OCI-LY7 (cell line): ENCODE results near the gene PLEKHG4. TPM values are rescaled to one million over a fixed set of nuclear protein-coding genes. Genes with fewer than 3 reads are reported as not detected.

Experiments used
- BruUV-seq: library from RNA; stranded (reverse); fragments of 400-500 nt; replicated peaks from 2 replicates; lab custom pipeline; 2021; lab: Mats Ljungman, UMichigan
- CTCF ChIA-PET: fragments of 300-600 bp; sonication (Branson Sonifier 250); formaldehyde crosslinking; loops from one replicate; lab custom pipeline; 2022; ENCODE audit warnings: antibody characterized with exemption; ENCODE audit not compliant: unreplicated experiment; lab: Charles Lee
- POLR2A ChIA-PET: fragments of 300-600 bp; sonication (Branson Sonifier 250); formaldehyde crosslinking; loops from one replicate; lab custom pipeline; 2022; ENCODE audit warnings: antibody characterized with exemption; lab: Charles Lee
- DNase-seq: peaks from one replicate; pipeline ENCODE4 v3.0.0-alpha.2; 2015; ENCODE audit warnings: low spot score
- H2AFZ ChIP-seq: fragments of 200-600 bp; sonication (generic), shearing (Covaris generic); 2 replicates; pipeline ENCODE4 v1.6.1; 2014; ENCODE audit warnings: mild to moderate bottlenecking, antibody characterized with exemption, low read length, moderate library complexity
- H3K27ac ChIP-seq: fragments of 200-600 bp; sonication (generic); 2 replicates; pipeline ENCODE4 v1.5.1; 2014; ENCODE audit warnings: mixed run types, low read depth, mild to moderate bottlenecking, moderate library complexity, low read length, inconsistent platforms; ENCODE audit not compliant: poor library complexity, severe bottlenecking
- H3K36me3 ChIP-seq: fragments of 200-600 bp; sonication (generic); 2 replicates; pipeline ENCODE4 v1.6.1; 2014; ENCODE audit warnings: mild to moderate bottlenecking, antibody characterized with exemption, low read length, moderate library complexity, mixed read lengths; ENCODE audit not compliant: insufficient read depth
- H3K4me1 ChIP-seq: fragments of 200-600 bp; sonication (generic); 2 replicates; pipeline ENCODE4 v1.5.1; 2014; ENCODE audit warnings: mild to moderate bottlenecking, low read length; ENCODE audit not compliant: insufficient read depth, poor library complexity, severe bottlenecking
- H3K4me2 ChIP-seq: fragments of 200-600 bp; sonication (generic); 2 replicates; pipeline ENCODE4 v1.6.1; 2014; ENCODE audit warnings: mild to moderate bottlenecking, low read length
- H3K4me3 ChIP-seq: fragments of 200-600 bp; sonication (generic); 2 replicates; pipeline ENCODE4 v1.5.1; 2014; ENCODE audit warnings: mild to moderate bottlenecking, low read depth, low read length; ENCODE audit not compliant: poor library complexity, severe bottlenecking
- H3K79me2 ChIP-seq: fragments of 200-600 bp; sonication (generic); 2 replicates; pipeline ENCODE4 v1.6.1; 2016; ENCODE audit warnings: low read depth, mild to moderate bottlenecking, low read length, moderate library complexity, mixed read lengths; ENCODE audit not compliant: insufficient read depth
- H3K9me2 ChIP-seq: fragments of 200-600 bp; sonication (generic); 2 replicates; pipeline ENCODE4 v1.6.1; 2016; ENCODE audit warnings: mild to moderate bottlenecking, low read length, mixed read lengths; ENCODE audit not compliant: insufficient read depth
- H3K9me3 ChIP-seq: fragments of 200-600 bp; sonication (generic); 2 replicates; pipeline ENCODE4 v1.6.1; 2014; ENCODE audit warnings: mild to moderate bottlenecking, mixed run types, low read length, mixed read lengths
- H4K20me1 ChIP-seq: fragments of 200-600 bp; sonication (generic); 2 replicates; pipeline ENCODE4 v1.6.1; 2014; ENCODE audit warnings: mild to moderate bottlenecking, antibody characterized with exemption, low read length, moderate library complexity, mixed read lengths; ENCODE audit not compliant: insufficient read depth
- EZH2phosphoT487 ChIP-seq: fragments of 200-600 bp; sonication (generic); IDR thresholded peaks from 2 replicates; pipeline ENCODE4 v1.6.1; 2018; ENCODE audit warnings: low read depth, borderline replicate concordance, mild to moderate bottlenecking, mixed run types, antibody characterized with exemption, low read length, moderate library complexity, mixed read lengths
- intact Hi-C: fragments of 100-400 bp; cut with micrococcal nuclease; formaldehyde crosslinking; loops from one replicate; pipeline ENCODE4 v1.10.0; 2022; ENCODE audit not compliant: unreplicated experiment
- total RNA-seq, 2 experiments: library from RNA; depleted of rRNA in 1 of 2; stranded (reverse); fragments of >200 nt in 1 of 2; shearing (Covaris generic) in 1 of 2; gene quantifications; 2 replicates each; pipeline ENCODE4 v1.2.3, GENCODE V29; 2014 to 2022
- TF ChIP-seq, protein P1 (sequence below): fragments of 200-600 bp; sonication (generic); conservative IDR thresholded peaks from 2 replicates; pipeline ENCODE4 v1.5.1; 2014; ENCODE audit warnings: mild to moderate bottlenecking, antibody characterized with exemption, low read length, moderate library complexity, mixed read lengths

PLEKHG4 gene
- total RNA-seq, 2 experiments from 2014 or later = 0.51 TPM; not detected in 1

- ChIA-PET POLR2A (no interaction called here), CTCF (no interaction called here)
- intact Hi-C loops = no loop called here
- Histone ChIP-seq H3K79me2 (no peaks in the 10 kb centered on the region), H2AFZ (no peak overlapping the region), H3K27ac (no peak overlapping the region), H3K4me1 (no peaks in the 10 kb centered on the region), H3K9me2 (no peaks in the 10 kb centered on the region), H3K4me3 (no peak overlapping the region), H4K20me1 (no peaks in the 10 kb centered on the region), H3K36me3 (no peaks in the 10 kb centered on the region), H3K4me2 (no peak overlapping the region), H3K9me3 (no peaks in the 10 kb centered on the region)
- no peak for DNase-seq
- no TSS peak for BruUV-seq
- TF ChIP-seq, protein P1, sequence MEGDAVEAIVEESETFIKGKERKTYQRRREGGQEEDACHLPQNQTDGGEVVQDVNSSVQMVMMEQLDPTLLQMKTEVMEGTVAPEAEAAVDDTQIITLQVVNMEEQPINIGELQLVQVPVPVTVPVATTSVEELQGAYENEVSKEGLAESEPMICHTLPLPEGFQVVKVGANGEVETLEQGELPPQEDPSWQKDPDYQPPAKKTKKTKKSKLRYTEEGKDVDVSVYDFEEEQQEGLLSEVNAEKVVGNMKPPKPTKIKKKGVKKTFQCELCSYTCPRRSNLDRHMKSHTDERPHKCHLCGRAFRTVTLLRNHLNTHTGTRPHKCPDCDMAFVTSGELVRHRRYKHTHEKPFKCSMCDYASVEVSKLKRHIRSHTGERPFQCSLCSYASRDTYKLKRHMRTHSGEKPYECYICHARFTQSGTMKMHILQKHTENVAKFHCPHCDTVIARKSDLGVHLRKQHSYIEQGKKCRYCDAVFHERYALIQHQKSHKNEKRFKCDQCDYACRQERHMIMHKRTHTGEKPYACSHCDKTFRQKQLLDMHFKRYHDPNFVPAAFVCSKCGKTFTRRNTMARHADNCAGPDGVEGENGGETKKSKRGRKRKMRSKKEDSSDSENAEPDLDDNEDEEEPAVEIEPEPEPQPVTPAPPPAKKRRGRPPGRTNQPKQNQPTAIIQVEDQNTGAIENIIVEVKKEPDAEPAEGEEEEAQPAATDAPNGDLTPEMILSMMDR = no peak
- TF ChIP-seq EZH2phosphoT487 = no peak
Measured at GRCh38 chr16:67282447-67282805, 3.1 kb downstream of the PLEKHG4 start.

DNA sequence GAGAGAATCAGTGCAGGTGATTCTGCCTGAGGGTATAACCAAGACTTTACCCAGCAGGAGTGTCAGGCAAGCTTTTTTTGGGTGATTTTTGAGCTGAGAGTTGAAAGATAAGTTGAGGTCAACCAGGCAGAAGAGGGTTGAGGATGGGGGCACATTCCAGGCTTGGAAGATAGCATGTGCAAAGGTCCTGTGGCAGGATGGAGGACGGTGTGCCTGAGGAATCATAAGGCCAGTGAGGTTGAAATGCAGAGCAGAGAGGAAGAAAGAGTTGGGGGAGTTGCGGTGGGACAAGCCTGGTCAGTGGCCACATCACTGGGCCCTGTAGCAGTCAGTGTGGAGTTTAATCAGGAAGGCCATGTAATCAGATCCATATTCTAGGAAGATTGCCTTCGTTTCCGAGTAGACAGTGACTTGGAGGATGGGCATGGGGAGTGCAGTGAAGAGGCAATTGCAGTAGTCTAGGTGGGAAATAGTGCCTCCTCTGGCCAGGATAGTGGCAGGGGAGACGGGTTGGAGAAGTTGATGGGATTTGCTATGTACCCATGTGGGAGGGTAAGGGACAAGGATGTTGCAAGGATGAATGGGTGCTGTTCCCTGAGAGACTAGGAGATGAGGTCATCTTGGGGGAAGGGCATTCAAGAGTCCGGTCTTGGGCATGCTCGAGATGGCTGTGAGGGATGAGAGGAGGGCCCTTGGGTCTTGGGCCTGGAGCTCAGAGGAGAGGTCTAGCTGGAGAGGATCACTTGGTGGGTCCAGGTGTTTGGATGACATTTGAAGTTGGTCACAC is 3.9 kb downstream of the PLEKHG4 start:
- TF ChIP-seq, protein P1 = peak; percentile 26; the same call in 1 of the 2 replicates
- TF ChIP-seq EZH2phosphoT487 = no peak
- intact Hi-C loops = no loop called here
- Histone ChIP-seq H3K4me3 (no peak overlapping the region), H3K79me2 (no peaks in the 10 kb centered on the region), H3K9me2 (no peaks in the 10 kb centered on the region), H3K9me3 (no peaks in the 10 kb centered on the region), H2AFZ (no peak overlapping the region), H4K20me1 (no peaks in the 10 kb centered on the region), H3K27ac (no peak overlapping the region), H3K36me3 (no peaks in the 10 kb centered on the region), H3K4me1 (no peaks in the 10 kb centered on the region), H3K4me2 (no peak overlapping the region)
- ChIA-PET CTCF (no interaction called here), POLR2A (no interaction called here)
- no TSS peak for BruUV-seq
- no peak for DNase-seq
